GM12878 (cell line): ENCODE results near the gene COX6B2. TPM values are rescaled to one million over a fixed set of nuclear protein-coding genes. Genes with fewer than 3 reads are reported as not detected.

ENCODE experiments used
- ATAC-seq: fragments of 200-7000 bp; cut with Tn5 transposase; 3 replicates; pipeline ENCODE4 v1.9.1; 2020; ENCODE audit warnings: mild to moderate bottlenecking, moderate library complexity
- BruUV-seq: library from RNA; stranded (reverse); fragments of 400-500 nt; replicated peaks from 2 replicates; lab custom pipeline; 2021; lab: Mats Ljungman, UMichigan
- CTCF ChIA-PET: fragments of 300-600 bp; sonication (Branson Sonifier 250); formaldehyde crosslinking; extraction: SDS; loops from one replicate; lab custom pipeline; 2021; ENCODE audit warnings: inconsistent platforms; lab: Yijun Ruan, JAX
- POLR2A ChIA-PET: fragments of 350-600 bp; formaldehyde crosslinking; extraction: SDS; loops from one replicate; lab custom pipeline; 2021; ENCODE audit warnings: inconsistent platforms; lab: Charles Lee
- RAD21 ChIA-PET: fragments of 300-600 bp; sonication (Branson Sonifier 250); formaldehyde crosslinking; loops from one replicate; lab custom pipeline; 2023; ENCODE audit warnings: antibody characterized with exemption; ENCODE audit not compliant: unreplicated experiment; lab: Charles Lee
- SMC1A ChIA-PET: fragments of 300-600 bp; sonication (Branson Sonifier 250); formaldehyde crosslinking; loops from one replicate; lab custom pipeline; 2023; ENCODE audit not compliant: unreplicated experiment, uncharacterized antibody; lab: Charles Lee
- DNase-seq: peaks from one replicate; pipeline ENCODE4 v3.0.0-alpha.2; 2011; ENCODE audit warnings: low read depth, low spot score
- FAIRE-seq: peaks from 3 replicates; lab custom pipeline; 2011; peaks lifted over from hg19 to GRCh38; lab: Jason Lieb, UNC
- H2AFZ ChIP-seq: 2 replicates; pipeline ENCODE4 v1.6.0; 2011; ENCODE audit warnings: low read depth, low read length, control low read depth; ENCODE audit not compliant: control insufficient read depth
- H3K27ac ChIP-seq: 2 replicates; pipeline ENCODE4 v1.5.1; 2011; ENCODE audit warnings: control low read depth; ENCODE audit not compliant: control insufficient read depth, insufficient read depth
- H3K27me3 ChIP-seq, 2 experiments: replicated peaks in 1 of 2; 2 replicates each; pipeline versions ENCODE4 v1.6.0 to v1.6.1; 2011; ENCODE audit warnings: low read length in 1 of 2; ENCODE audit not compliant: control insufficient read depth in 2 of 2, insufficient read depth in 2 of 2
- H3K36me3 ChIP-seq, 2 experiments: 2 replicates each; pipeline ENCODE4 v1.5.1; 2011; ENCODE audit warnings: low read length in 1 of 2; ENCODE audit not compliant: control insufficient read depth in 2 of 2, insufficient read depth in 2 of 2
- H3K4me1 ChIP-seq: 2 replicates; pipeline ENCODE4 v1.6.1; 2011; ENCODE audit warnings: mild to moderate bottlenecking, low read length, moderate library complexity, mixed read lengths; ENCODE audit not compliant: control insufficient read depth, insufficient read depth
- H3K4me2 ChIP-seq: 2 replicates; pipeline ENCODE4 v1.6.0; 2011; ENCODE audit warnings: control low read depth; ENCODE audit not compliant: control insufficient read depth, insufficient read depth
- H3K4me3 ChIP-seq: fragments of 200-600 bp; sonication (generic); 2 replicates; pipeline ENCODE4 v1.5.1; 2016
- H3K79me2 ChIP-seq: 2 replicates; pipeline ENCODE4 v1.6.0; 2011; ENCODE audit warnings: low read length; ENCODE audit not compliant: control insufficient read depth, insufficient read depth
- H3K9ac ChIP-seq: 2 replicates; pipeline ENCODE4 v1.8.0; 2011; ENCODE audit warnings: low read length, control low read depth, mixed read lengths; ENCODE audit not compliant: control insufficient read depth, insufficient read depth
- H3K9me3 ChIP-seq: replicated peaks from 3 replicates; pipeline ENCODE4 v1.5.1; 2011; ENCODE audit warnings: mild to moderate bottlenecking, low read length; ENCODE audit not compliant: control insufficient read depth, insufficient read depth
- H4K20me1 ChIP-seq: 2 replicates; pipeline ENCODE4 v1.6.0; 2011; ENCODE audit not compliant: control insufficient read depth, insufficient read depth
- ATF7 ChIP-seq: fragments of 450-650 bp; IDR thresholded peaks from 2 replicates; pipeline ENCODE4 v1.6.1; 2016; ENCODE audit warnings: low read depth, mild to moderate bottlenecking
- DPF2 ChIP-seq: fragments of 450-650 bp; IDR thresholded peaks from 2 replicates; pipeline ENCODE4 v1.6.1; 2017; ENCODE audit warnings: mild to moderate bottlenecking
- MXI1 ChIP-seq: fragments of 150-350 bp; IDR thresholded peaks from 2 replicates; pipeline ENCODE4 v1.6.1; 2011; ENCODE audit warnings: low read depth, mild to moderate bottlenecking, inconsistent platforms, low read length, improper control_type of control experiment
- ZBED1 ChIP-seq: IDR thresholded peaks from 2 replicates; pipeline ENCODE4 v1.6.1; 2016; ENCODE audit warnings: borderline replicate concordance
- ZNF592 ChIP-seq: fragments of 450-650 bp; IDR thresholded peaks from 2 replicates; pipeline ENCODE4 v1.6.1; 2017; ENCODE audit warnings: mild to moderate bottlenecking, moderate library complexity
- WGBS: methylation state at CpG from one replicate; pipeline ENCODE4 v1.1.6; 2016; ENCODE audit warnings: low lambda C conversion rate; ENCODE audit not compliant: insufficient replicate concordance, insufficient coverage; ENCODE audit errors: missing lambda C conversion rate; 5-methylcytosine and 5-hydroxymethylcytosine counted together
- in situ Hi-C: fragments of 300-500 bp; cut with MboI; formaldehyde crosslinking; loops from 9 replicates; pipeline ENCODE4 v1.14.3; 2018; ENCODE audit warnings: mixed read lengths
- intact Hi-C: fragments of 100-400 bp; cut with micrococcal nuclease; formaldehyde crosslinking; loops from one replicate; pipeline ENCODE4 v1.14.2; 2022; ENCODE audit not compliant: unreplicated experiment
- polyA plus RNA-seq, 11 experiments: library from polyadenylated mRNA; depleted of rRNA in 4 of 11; unstranded in 6 of 11; stranded (reverse) in 5 of 11; fragments of >200 nt; fragmentation: Nextera tagmentation in 4 of 11; fragmentation: Illumina TruSeq in 1 of 11; extraction: Ambion mirVana in 4 of 11; extraction: Trizol in 1 of 11; gene quantifications; 1 replicate in 1 of 11; 2 replicates in 10 of 11; pipeline versions ENCODE4 v1.2.1 to v1.2.3, GENCODE V29; 2011 to 2016; ENCODE audit warnings: inconsistent platforms in 2 of 11, missing spikeins in 2 of 11, low read depth in 1 of 11
- total RNA-seq, 4 experiments: library from RNA; depleted of rRNA in 3 of 4; stranded (reverse); fragments of >200 nt in 3 of 4; fragmentation: Illumina TruSeq in 1 of 4; extraction: Trizol in 1 of 4; gene quantifications; 2 replicates each; pipeline versions ENCODE4 v1.2.1 to v1.2.3, GENCODE V29; 2013 to 2021

The COX6B2 gene
- total and polyA plus RNA-seq, 10 of the 15 experiments (the other 5 are each of a cell fraction or from before 2014, with no cell fraction given): 0.05 to 0.08 (median 0.07) TPM; not detected in 6

- Histone ChIP-seq H3K79me2 (no peaks in the 10 kb centered on the region), H3K4me2 (no peak overlapping the region), H3K4me3 (no peak overlapping the region), H3K9me3 (no peaks in the 10 kb centered on the region), H4K20me1 (no peaks in the 10 kb centered on the region), H2AFZ (no peak overlapping the region), H3K36me3 (no peaks in the 10 kb centered on the region), H3K27ac (no peak overlapping the region), H3K4me1 (no peaks in the 10 kb centered on the region), H3K9ac (no peak overlapping the region), H3K27me3 (peaks cover 3 to 10% of the 10 kb centered on the region in 2 experiments)
- DNase-seq (no peak), ATAC-seq (no peak), FAIRE-seq (no peak)
- ChIA-PET SMC1A (no interaction called here), RAD21 (no interaction called here), POLR2A (no interaction called here), CTCF (interaction anchor here (1.3 kb wide), 1 partner anchor 138 kb away, joined by 3 read pairs; no protein-coding TSS in a partner anchor)
- intact Hi-C loops: no loop called here
- 59% methylated on average over 11 of the region's 19 CpGs for WGBS
- in situ Hi-C loops: no loop called here
- BruUV-seq: no TSS peak
- TF ChIP-seq ATF7: no peak
- TF ChIP-seq ZNF592: no peak
- no peak for TF ChIP-seq MXI1
- TF ChIP-seq ZBED1: no peak
- TF ChIP-seq DPF2: no peak
Measured at GRCh38 chr19:55365964-55366363, 11.4 kb upstream of the COX6B2 start.
